NT2/D1 (cell line): ENCODE measurements around the gene EXOC8.

ENCODE experiments used
- SUZ12 ChIP-seq: IDR thresholded peaks from 2 replicates; pipeline ENCODE4 v1.6.1; 2011; ENCODE audit not compliant: insufficient read length, insufficient read depth; ENCODE audit errors: extremely low read depth
- ZNF274 ChIP-seq: IDR thresholded peaks from 2 replicates; pipeline ENCODE4 v1.6.1; 2011; ENCODE audit warnings: mild to moderate bottlenecking, low read depth, low read length

DNA sequence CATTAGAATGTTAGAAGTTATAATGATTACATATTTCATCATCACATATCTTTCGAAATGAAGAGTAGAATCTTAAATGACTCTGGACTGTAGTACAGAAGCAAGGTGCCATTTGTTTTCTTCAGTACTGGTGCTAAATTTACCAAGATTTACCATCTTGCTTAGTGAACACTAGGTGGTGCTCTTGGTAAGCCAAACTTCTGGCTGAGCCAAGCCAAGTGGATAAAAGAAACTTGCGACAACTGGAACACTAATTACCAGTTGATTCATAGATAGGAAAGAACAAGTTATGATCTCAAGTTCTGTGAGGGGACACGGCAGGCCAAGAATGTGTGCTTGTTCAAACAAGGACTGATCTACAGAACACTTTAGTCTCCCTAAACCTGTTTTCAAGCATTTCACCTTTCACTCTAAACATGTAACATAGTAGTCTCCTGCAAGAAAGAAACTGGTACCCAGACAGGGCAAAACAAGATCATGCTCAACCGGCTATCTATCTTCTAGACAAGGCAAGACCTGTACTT lies 20.2 kb upstream of the EXOC8 start:
- TF ChIP-seq SUZ12 (no peak), ZNF274 (no peak)
